ENCODE results near the gene MYH14.

The MYH14 gene

DNA sequence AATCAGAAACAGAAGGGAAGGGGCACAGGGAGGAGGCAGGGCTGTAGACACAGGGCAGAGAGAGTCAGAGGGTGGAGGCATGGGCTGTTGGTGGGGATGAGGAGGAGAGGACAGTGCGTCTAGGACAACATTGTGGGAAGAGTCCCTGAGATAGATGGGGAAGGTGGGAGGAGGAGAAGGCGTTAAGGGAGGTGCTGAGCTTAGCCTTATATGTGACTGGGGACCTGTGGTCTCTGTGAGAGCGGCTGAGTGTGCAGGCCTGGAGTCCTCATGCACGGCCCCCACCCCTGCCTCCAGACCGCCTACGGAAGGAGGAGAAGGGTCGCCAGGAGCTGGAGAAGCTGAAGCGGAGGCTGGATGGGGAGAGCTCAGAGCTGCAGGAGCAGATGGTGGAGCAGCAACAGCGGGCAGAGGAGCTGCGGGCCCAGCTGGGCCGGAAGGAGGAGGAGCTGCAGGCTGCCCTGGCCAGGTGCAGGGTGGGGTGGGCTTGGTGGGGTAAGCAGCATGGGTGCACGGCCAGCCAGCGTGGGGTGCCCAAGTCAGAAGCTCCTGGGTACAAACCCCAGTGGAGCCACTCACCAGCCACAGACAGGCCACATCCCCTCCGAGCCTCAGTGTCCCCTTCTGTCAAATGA, 69.0 kb downstream of the MYH14 start:
- Mint-ChIP-seq H3K4me3 (no peak overlapping the region), H3K27ac (no peak overlapping the region), H3K36me3 (ENCODE audit: low read depth) (no peaks in the 10 kb centered on the region), H3K9me3 (no peaks in the 10 kb centered on the region), H3K27me3 (ENCODE audit: low read depth) (peaks cover 3% of the 10 kb centered on the region), H3K4me1 (ENCODE audit: low read depth) (no peaks in the 10 kb centered on the region)

- Mint-ChIP-seq H3K36me3 (ENCODE audit: low read depth) (no peaks in the 10 kb centered on the region), H3K27me3 (ENCODE audit: low read depth) (peaks cover 3% of the 10 kb centered on the region), H3K27ac (no peak overlapping the region), H3K4me1 (ENCODE audit: low read depth) (no peaks in the 10 kb centered on the region), H3K4me3 (no peak overlapping the region), H3K9me3 (no peaks in the 10 kb centered on the region)
These were observed 70.4 kb downstream of the MYH14 start for GRCh38 chr19:50273821-50274220.

DNA sequence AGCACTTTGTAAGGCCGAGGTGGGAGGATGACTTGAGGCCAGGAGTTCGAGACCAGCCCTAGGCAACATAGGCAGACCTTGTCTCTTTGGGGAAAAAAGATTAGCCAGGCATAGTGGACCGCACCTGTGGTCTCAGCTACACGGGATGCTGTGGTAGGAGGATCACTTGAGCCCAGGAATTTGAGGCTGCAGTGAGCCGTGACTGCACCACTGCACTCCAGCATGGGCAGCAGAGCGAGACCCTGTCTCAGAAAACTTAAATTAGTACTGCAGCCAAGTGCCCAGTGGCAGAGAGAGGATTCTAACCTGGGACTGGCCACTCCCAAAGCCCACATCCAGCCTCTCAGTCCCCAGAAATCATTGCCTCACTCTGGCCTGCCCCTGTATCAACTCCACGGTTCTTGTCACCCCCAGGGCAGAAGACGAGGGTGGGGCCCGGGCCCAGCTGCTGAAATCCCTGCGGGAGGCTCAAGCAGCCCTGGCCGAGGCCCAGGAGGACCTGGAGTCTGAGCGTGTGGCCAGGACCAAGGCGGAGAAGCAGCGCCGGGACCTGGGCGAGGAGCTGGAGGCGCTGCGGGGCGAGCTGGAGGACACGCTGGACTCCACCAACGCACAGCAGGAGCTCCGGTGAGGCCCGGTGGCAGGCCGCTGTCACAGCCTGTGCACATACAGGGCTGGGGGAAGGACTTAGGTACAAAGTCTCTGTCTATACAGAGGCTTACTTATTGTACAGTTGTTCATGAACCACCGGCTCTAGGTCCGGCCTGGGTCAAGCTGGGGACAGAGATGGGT, 72.4 kb downstream of the MYH14 start:
- Mint-ChIP-seq H3K9me3 (no peaks in the 10 kb centered on the region), H3K36me3 (ENCODE audit: low read depth) (no peaks in the 10 kb centered on the region), H3K4me3 (no peak overlapping the region), H3K4me1 (ENCODE audit: low read depth) (no peaks in the 10 kb centered on the region), H3K27ac (no peak overlapping the region), H3K27me3 (ENCODE audit: low read depth) (no peaks in the 10 kb centered on the region)

- H3K4me3 Mint-ChIP-seq, result no peak overlapping the region
- no peaks in the 10 kb centered on the region for H3K36me3 Mint-ChIP-seq (ENCODE audit: low read depth)
- no peaks in the 10 kb centered on the region for H3K4me1 Mint-ChIP-seq (ENCODE audit: low read depth)
- H3K9me3 Mint-ChIP-seq, result no peaks in the 10 kb centered on the region
- no peak overlapping the region for H3K27ac Mint-ChIP-seq
- H3K27me3 Mint-ChIP-seq (ENCODE audit: low read depth), result no peaks in the 10 kb centered on the region
These were observed 73.1 kb downstream of the MYH14 start for GRCh38 chr19:50276370-50277063.

DNA sequence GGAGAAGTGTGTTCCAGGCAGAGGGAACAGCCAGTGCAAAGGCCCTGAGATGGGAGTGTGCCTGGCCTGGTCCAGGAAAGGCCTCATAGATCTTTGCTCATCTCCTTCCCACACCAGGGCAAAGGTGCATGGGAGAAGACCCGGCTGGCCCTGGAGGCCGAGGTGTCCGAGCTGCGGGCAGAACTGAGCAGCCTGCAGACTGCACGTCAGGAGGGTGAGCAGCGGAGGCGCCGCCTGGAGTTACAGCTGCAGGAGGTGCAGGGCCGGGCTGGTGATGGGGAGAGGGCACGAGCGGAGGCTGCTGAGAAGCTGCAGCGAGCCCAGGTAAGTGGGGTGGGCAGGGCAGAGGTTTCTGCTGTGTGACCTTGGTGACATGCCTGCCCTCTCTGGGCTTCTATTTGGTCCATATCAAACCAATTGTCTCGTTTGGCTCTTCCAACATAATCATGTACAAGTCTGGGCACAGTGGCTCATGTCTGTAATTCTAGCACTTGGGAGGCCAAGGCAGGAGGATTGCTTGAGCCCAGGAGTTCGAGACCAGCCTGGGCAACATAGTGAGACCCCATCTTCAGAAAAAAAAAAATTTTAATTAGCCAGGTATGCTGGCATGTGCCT, 74.7 kb downstream of the MYH14 start:
- Mint-ChIP-seq H3K36me3 (ENCODE audit: low read depth) (no peaks in the 10 kb centered on the region), H3K4me1 (ENCODE audit: low read depth) (no peaks in the 10 kb centered on the region), H3K27me3 (ENCODE audit: low read depth) (no peaks in the 10 kb centered on the region), H3K27ac (no peak overlapping the region), H3K9me3 (no peaks in the 10 kb centered on the region), H3K4me3 (no peak overlapping the region)

DNA sequence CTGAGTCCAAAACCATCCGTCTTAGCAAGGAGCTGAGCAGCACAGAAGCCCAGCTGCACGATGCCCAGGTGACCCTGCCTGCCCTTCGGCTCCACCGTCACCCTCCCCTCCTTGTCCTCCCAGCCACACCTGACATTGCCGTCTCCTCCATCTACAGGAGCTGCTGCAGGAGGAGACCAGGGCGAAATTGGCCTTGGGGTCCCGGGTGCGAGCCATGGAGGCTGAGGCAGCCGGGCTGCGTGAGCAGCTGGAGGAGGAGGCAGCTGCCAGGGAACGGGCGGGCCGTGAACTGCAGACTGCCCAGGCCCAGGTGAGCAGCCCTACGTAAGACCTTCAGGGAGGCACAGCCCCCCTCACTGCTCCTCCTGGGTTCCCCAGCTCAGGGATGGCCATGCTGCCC, 76.7 kb downstream of the MYH14 start:
- Mint-ChIP-seq H3K27ac (no peak overlapping the region), H3K36me3 (ENCODE audit: low read depth) (no peaks in the 10 kb centered on the region), H3K27me3 (ENCODE audit: low read depth) (peaks cover 2% of the 10 kb centered on the region), H3K9me3 (peaks cover 4% of the 10 kb centered on the region), H3K4me3 (no peak overlapping the region), H3K4me1 (ENCODE audit: low read depth) (no peaks in the 10 kb centered on the region)

DNA sequence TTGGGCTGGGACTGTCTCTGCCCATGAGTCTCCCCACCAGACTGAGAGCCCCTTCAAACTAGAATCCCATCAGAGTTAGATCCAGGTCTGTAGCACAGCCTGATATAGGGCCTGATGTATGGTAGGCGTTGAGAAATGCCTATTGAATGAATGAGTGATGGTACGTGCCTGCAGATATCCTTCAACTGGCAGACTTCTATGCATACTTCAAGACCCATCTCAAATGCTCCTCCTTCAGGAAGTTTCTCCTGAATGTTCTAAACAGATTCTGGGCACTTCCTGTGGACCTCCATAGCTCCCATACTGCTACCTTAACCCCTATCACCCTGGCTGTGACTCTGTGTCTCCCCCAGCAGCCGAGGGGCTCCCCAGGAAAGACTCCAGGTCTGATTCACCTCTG, 77.6 kb downstream of the MYH14 start:
- H3K27ac Mint-ChIP-seq, result no peak overlapping the region
- peaks cover 4% of the 10 kb centered on the region for H3K27me3 Mint-ChIP-seq (ENCODE audit: low read depth)
- no peak overlapping the region for H3K4me3 Mint-ChIP-seq
- H3K36me3 Mint-ChIP-seq (ENCODE audit: low read depth), result no peaks in the 10 kb centered on the region
- no peaks in the 10 kb centered on the region for H3K4me1 Mint-ChIP-seq (ENCODE audit: low read depth)
- peaks cover 13% of the 10 kb centered on the region for H3K9me3 Mint-ChIP-seq

- Mint-ChIP-seq H3K9me3 (peaks cover 17% of the 10 kb centered on the region), H3K4me3 (no peak overlapping the region), H3K4me1 (ENCODE audit: low read depth) (no peaks in the 10 kb centered on the region), H3K27ac (no peak overlapping the region), H3K36me3 (ENCODE audit: low read depth) (no peaks in the 10 kb centered on the region), H3K27me3 (ENCODE audit: low read depth) (peaks cover 4% of the 10 kb centered on the region)
These were observed 78.1 kb downstream of the MYH14 start for GRCh38 chr19:50281491-50281890.

DNA sequence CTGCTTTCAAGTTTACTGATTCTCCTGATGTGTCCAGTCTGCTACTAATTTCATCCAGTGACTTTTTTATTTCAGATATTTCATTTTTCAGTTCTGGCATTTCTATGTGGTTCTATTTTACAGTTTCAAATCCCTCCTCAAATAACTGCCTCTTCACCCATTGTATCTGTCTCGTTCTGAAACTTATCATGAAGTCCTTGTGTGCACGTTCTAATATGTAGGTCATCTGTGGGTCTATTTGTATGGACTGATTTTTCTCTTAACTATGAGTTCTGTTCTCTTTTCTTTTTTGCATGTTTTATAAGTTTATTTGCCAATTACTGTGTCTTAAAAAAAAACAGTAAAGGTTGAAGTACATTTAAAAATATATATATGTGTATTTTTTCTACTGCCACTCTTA, 82.4 kb downstream of the MYH14 start:
- Mint-ChIP-seq H3K27me3 (ENCODE audit: low read depth) (peaks cover 10% of the 10 kb centered on the region), H3K36me3 (ENCODE audit: low read depth) (no peaks in the 10 kb centered on the region), H3K4me3 (no peak overlapping the region), H3K27ac (no peak overlapping the region), H3K9me3 (peaks cover 28% of the 10 kb centered on the region), H3K4me1 (ENCODE audit: low read depth) (no peaks in the 10 kb centered on the region)

- Mint-ChIP-seq H3K4me1 (ENCODE audit: low read depth) (no peaks in the 10 kb centered on the region), H3K9me3 (peaks cover 28% of the 10 kb centered on the region), H3K27ac (no peak overlapping the region), H3K36me3 (ENCODE audit: low read depth) (no peaks in the 10 kb centered on the region), H3K4me3 (no peak overlapping the region), H3K27me3 (ENCODE audit: low read depth) (peaks cover 10% of the 10 kb centered on the region)
These were observed 83.0 kb downstream of the MYH14 start for GRCh38 chr19:50286443-50286842.

- peaks cover 10% of the 10 kb centered on the region for H3K27me3 Mint-ChIP-seq (ENCODE audit: low read depth)
These were observed 83.9 kb downstream of the MYH14 start for GRCh38 chr19:50287331-50287730.

GRCh38 chr19:50288954-50289353, 85.5 kb downstream of the MYH14 start:
- Mint-ChIP-seq H3K36me3 (ENCODE audit: low read depth) (no peaks in the 10 kb centered on the region), H3K4me1 (ENCODE audit: low read depth) (no peaks in the 10 kb centered on the region), H3K27me3 (ENCODE audit: low read depth) (peaks cover 10% of the 10 kb centered on the region), H3K9me3 (peaks cover 28% of the 10 kb centered on the region), H3K4me3 (no peak overlapping the region), H3K27ac (no peak overlapping the region)

More at GRCh38 chr19:50287331-50287730, 83.9 kb downstream of the MYH14 start:
- no peaks in the 10 kb centered on the region for H3K4me1 Mint-ChIP-seq (ENCODE audit: low read depth)
- H3K36me3 Mint-ChIP-seq (ENCODE audit: low read depth), result no peaks in the 10 kb centered on the region
- peaks cover 28% of the 10 kb centered on the region for H3K9me3 Mint-ChIP-seq
- H3K27ac Mint-ChIP-seq, result no peak overlapping the region
- H3K4me3 Mint-ChIP-seq, result no peak overlapping the region

GRCh38 chr19:50290011-50290410, 86.6 kb downstream of the MYH14 start:
- H3K4me1 Mint-ChIP-seq (ENCODE audit: low read depth), result no peaks in the 10 kb centered on the region
- H3K36me3 Mint-ChIP-seq (ENCODE audit: low read depth), result no peaks in the 10 kb centered on the region
- H3K4me3 Mint-ChIP-seq, result no peak overlapping the region
- no peak overlapping the region for H3K27ac Mint-ChIP-seq
- H3K9me3 Mint-ChIP-seq, result peaks cover 25% of the 10 kb centered on the region
- H3K27me3 Mint-ChIP-seq (ENCODE audit: low read depth), result peaks cover 8% of the 10 kb centered on the region

DNA sequence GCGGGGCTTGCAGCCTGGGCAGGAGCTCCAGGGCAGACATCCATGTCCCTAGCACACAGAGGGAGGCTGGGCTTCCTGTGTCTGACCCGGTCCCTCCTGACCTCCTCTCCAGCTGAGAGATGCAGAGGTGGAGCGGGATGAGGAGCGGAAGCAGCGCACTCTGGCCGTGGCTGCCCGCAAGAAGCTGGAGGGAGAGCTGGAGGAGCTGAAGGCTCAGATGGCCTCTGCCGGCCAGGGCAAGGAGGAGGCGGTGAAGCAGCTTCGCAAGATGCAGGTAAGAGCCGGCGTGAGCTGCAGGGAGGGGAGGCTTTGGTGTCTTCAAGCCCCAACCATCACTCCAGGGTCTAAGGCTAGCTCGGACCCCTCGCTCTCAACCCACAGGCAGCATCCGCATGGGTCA, 87.4 kb downstream of the MYH14 start:
- peaks cover 17% of the 10 kb centered on the region for H3K9me3 Mint-ChIP-seq
- no peak overlapping the region for H3K27ac Mint-ChIP-seq
- H3K27me3 Mint-ChIP-seq (ENCODE audit: low read depth), result peaks cover 6% of the 10 kb centered on the region
- no peaks in the 10 kb centered on the region for H3K36me3 Mint-ChIP-seq (ENCODE audit: low read depth)
- no peak overlapping the region for H3K4me3 Mint-ChIP-seq
- no peaks in the 10 kb centered on the region for H3K4me1 Mint-ChIP-seq (ENCODE audit: low read depth)
